Measurements from ENCODE around the gene MRGPRG. TPM values are rescaled to one million over a fixed set of nuclear protein-coding genes. Genes with fewer than 3 reads are reported as not detected.
"Not testable (repeated sequence)": the region's sequence is repeated elsewhere in the genome, so short reads cannot be mapped to it uniquely, and the experiment has no call there.

The MRGPRG gene, protein sequence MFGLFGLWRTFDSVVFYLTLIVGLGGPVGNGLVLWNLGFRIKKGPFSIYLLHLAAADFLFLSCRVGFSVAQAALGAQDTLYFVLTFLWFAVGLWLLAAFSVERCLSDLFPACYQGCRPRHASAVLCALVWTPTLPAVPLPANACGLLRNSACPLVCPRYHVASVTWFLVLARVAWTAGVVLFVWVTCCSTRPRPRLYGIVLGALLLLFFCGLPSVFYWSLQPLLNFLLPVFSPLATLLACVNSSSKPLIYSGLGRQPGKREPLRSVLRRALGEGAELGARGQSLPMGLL
- total RNA-seq = not detected

DNA sequence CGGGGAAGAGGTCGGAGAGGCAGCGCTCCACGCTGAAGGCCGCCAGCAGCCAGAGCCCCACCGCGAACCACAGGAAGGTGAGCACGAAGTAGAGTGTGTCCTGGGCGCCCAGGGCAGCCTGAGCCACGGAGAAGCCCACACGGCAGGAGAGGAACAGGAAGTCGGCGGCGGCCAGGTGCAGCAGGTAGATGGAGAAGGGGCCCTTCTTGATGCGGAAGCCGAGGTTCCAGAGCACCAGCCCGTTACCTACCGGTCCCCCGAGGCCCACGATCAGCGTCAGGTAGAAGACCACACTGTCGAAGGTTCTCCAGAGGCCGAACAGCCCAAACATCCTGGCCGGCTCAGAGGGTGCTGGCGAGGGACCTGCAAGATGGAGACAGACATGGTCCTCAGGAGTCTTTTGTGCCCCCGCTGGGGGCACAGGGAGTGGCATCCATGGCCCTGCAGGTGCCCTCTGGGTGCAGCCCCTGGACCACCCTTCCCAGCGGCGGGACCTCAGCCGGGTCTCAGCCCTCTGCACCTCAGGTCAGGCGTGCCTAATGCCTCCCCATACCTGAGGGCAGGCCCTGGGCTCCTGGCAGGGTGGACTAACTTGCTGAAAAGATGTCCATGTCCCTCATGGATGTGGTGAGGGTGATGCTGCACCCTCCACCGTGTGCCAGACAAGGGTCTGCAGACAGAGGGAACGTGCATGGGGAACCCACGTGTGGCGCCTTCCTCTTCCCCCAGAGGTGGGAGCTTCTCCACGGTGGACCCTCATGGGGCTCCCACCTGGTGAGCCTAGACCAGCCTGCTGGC is at the start of gene MRGPRG:
Gene MRGPRG (minus strand): TSS at position 331 of the 798 bp plus-strand sequence. CDS start 0 bp downstream, at position 331.
- intact Hi-C loops (cut with micrococcal nuclease) = no loop called here
- peaks cover 12% of the 10 kb centered on the region for H3K4me1 Mint-ChIP-seq (ENCODE audit: low read depth)
- peaks cover 10% of the 10 kb centered on the region for H3K27me3 Mint-ChIP-seq (ENCODE audit: low read depth)
- H3K27ac Mint-ChIP-seq = no peak within 1 kb of the TSS
- H3K36me3 Mint-ChIP-seq (ENCODE audit: low read depth) = no peaks in the 10 kb centered on the region
- CTCF ChIA-PET = no interaction called here
- H3K4me3 Mint-ChIP-seq = no peak within 1 kb of the TSS
- no peaks in the 10 kb centered on the region for H3K9me3 Mint-ChIP-seq
- no peak for DNase-seq

DNA sequence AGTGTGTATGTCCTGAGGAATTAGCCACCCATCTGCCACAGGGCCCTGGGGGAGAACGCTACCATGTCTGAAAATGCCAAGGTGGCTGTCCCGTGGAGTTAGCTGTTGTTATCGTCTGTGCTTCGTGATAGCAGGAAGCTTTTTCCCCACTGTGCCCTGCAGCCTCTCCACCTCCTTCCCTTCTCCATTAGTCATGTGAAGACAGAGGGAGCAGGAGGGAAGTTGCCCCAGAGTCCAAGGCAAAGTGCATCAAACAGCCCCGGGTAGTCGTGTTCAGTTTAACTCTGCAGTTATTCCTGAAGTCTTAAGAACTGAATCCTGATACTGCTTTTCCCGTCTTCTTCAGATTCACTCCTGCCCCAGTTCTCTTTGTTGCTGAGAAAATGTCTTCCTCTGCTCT is 43.9 kb upstream of the MRGPRG start:
- DNase-seq; H3K36me3 Mint-ChIP-seq (ENCODE audit: low read depth); CTCF ChIA-PET; H3K4me3 Mint-ChIP-seq; H3K27me3 Mint-ChIP-seq (ENCODE audit: low read depth); intact Hi-C loops (cut with micrococcal nuclease); H3K4me1 Mint-ChIP-seq (ENCODE audit: low read depth); H3K27ac Mint-ChIP-seq; H3K9me3 Mint-ChIP-seq: not testable (repeated sequence)

DNA sequence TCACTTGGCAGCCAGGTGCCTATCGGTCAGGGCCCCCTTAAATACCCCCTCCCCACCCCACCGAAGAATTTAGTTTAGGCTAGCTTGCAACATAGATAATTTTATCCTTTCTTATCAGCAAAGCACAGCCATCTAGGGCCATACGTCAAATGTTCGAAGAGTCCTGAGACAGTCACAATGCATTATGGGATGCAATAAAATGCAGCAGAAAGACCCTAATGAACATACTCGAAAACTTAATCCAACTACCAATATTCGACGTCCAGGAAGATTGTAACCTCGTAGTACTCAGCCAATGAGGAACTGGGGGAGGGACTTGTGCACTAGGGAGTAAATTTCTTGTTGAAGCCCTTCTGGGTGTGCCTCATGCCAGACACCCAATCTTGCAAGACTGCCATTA is 43.2 kb upstream of the MRGPRG start:
- intact Hi-C loops (cut with micrococcal nuclease); H3K9me3 Mint-ChIP-seq; H3K27me3 Mint-ChIP-seq (ENCODE audit: low read depth); H3K27ac Mint-ChIP-seq; DNase-seq; H3K36me3 Mint-ChIP-seq (ENCODE audit: low read depth); CTCF ChIA-PET; H3K4me1 Mint-ChIP-seq (ENCODE audit: low read depth); H3K4me3 Mint-ChIP-seq: not testable (repeated sequence)

DNA sequence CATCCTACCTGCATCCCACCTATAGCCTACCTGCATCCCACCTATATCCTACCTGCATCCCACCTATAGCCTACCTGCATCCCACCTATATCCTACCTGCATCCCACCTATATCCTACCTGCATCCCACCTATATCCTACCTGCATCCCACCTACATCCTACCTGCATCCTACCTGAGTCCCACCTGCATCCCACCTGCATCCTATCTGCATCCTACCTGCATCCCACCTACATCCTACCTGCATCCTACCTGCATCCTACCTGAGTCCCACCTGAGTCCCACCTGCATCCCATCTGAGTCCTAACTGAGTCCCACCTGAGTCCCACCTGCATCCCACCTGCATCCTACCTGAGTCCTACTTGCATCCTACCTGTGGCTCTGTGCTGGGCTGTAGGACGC is 38.9 kb upstream of the MRGPRG start:
- H3K4me3 Mint-ChIP-seq; H3K36me3 Mint-ChIP-seq (ENCODE audit: low read depth); H3K9me3 Mint-ChIP-seq; DNase-seq; intact Hi-C loops (cut with micrococcal nuclease); H3K4me1 Mint-ChIP-seq (ENCODE audit: low read depth); CTCF ChIA-PET; H3K27me3 Mint-ChIP-seq (ENCODE audit: low read depth); H3K27ac Mint-ChIP-seq: not testable (repeated sequence)

DNA sequence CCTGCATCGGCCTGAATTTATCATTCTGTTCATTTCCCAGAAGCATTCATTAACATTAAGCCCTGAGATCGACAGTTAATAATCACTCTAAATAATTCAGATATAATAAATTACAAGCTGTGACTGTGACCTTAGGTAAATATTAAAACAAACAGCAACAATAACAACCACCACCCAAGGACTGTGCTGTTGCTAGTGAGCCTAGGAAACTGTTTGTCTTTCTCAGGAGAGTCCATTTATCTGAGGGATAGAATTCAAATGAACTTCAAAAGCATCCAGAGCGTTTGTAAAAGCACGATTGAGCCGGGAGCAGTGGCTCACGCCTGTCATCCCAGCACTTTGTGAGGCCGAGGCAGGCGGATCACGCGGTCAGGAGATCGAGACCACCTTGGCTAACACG is 36.6 kb upstream of the MRGPRG start:
- CTCF ChIA-PET; H3K4me3 Mint-ChIP-seq; intact Hi-C loops (cut with micrococcal nuclease); H3K9me3 Mint-ChIP-seq; H3K27ac Mint-ChIP-seq; H3K36me3 Mint-ChIP-seq (ENCODE audit: low read depth); H3K27me3 Mint-ChIP-seq (ENCODE audit: low read depth); DNase-seq; H3K4me1 Mint-ChIP-seq (ENCODE audit: low read depth): not testable (repeated sequence)

DNA sequence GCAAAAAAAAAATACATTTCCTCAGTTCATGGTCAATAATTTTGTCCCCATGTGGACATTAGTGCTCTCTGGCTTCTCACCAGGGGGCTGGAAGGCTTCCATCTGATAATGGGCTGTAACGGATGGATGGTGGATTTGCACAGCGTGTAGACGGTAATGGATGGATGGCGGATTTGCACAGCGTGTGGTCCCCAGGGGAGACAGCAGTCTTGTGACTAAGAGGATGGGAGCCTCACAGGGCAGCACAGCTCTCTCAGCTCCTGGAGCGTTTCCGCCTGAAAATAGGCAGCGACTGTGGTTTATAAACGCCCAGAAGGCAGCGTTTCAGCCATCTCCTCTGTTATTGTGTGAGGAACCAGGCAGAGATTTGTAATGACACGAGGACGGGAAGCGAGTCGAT is 36.2 kb upstream of the MRGPRG start:
- H3K4me1 Mint-ChIP-seq (ENCODE audit: low read depth); H3K27ac Mint-ChIP-seq; H3K4me3 Mint-ChIP-seq; H3K27me3 Mint-ChIP-seq (ENCODE audit: low read depth); CTCF ChIA-PET; intact Hi-C loops (cut with micrococcal nuclease); H3K9me3 Mint-ChIP-seq; H3K36me3 Mint-ChIP-seq (ENCODE audit: low read depth); DNase-seq: not testable (repeated sequence)

DNA sequence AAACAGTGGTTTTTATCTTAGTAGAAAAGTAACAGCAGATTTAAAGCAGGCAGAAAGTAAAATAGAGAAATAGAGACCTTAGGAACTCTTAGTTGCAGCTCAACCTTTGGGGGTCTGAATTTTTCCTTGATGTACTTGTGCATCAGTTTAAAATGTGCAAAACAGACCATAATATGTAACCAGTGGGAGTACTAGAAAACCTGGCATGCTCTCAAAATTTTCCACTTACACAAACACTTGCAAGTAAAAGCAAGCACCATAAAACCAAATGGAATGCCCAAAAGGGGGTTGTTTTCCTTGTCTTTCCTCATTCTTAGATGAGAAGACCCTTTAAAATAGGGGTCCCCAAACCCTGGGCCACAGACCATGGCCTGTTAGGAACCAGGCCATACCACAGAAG is 26.5 kb upstream of the MRGPRG start:
- H3K9me3 Mint-ChIP-seq = no peaks in the 10 kb centered on the region
- peaks cover 2% of the 10 kb centered on the region for H3K27me3 Mint-ChIP-seq (ENCODE audit: low read depth)
- H3K27ac Mint-ChIP-seq = no peak overlapping the region
- DNase-seq = no peak
- intact Hi-C loops (cut with micrococcal nuclease) = no loop called here
- CTCF ChIA-PET = no interaction called here
- no peaks in the 10 kb centered on the region for H3K4me1 Mint-ChIP-seq (ENCODE audit: low read depth)
- no peaks in the 10 kb centered on the region for H3K36me3 Mint-ChIP-seq (ENCODE audit: low read depth)
- H3K4me3 Mint-ChIP-seq = no peak overlapping the region

DNA sequence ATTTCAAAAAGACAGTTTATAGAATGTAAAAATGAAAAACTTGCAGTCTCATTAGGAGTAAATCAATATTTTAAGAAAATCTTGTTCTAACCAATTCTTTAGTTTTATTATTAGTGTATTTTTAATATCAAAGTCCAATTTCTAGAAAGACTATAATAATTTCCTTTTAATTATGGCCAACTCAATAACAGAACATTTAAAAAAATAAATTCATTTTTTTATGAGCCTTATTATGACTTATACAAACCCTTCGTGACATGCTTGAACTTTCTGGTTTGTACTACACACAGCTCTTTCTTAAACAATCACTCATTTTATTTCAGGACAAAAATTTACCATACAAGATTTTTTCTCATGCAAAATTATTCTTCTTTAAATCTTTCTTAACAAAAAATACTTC is 25.3 kb upstream of the MRGPRG start:
- intact Hi-C loops (cut with micrococcal nuclease) = no loop called here
- Mint-ChIP-seq H3K9me3 (no peaks in the 10 kb centered on the region), H3K27ac (no peak overlapping the region), H3K36me3 (ENCODE audit: low read depth) (no peaks in the 10 kb centered on the region), H3K27me3 (ENCODE audit: low read depth) (peaks cover 2% of the 10 kb centered on the region), H3K4me1 (ENCODE audit: low read depth) (no peaks in the 10 kb centered on the region), H3K4me3 (no peak overlapping the region)
- DNase-seq = no peak
- CTCF ChIA-PET = no interaction called here

DNA sequence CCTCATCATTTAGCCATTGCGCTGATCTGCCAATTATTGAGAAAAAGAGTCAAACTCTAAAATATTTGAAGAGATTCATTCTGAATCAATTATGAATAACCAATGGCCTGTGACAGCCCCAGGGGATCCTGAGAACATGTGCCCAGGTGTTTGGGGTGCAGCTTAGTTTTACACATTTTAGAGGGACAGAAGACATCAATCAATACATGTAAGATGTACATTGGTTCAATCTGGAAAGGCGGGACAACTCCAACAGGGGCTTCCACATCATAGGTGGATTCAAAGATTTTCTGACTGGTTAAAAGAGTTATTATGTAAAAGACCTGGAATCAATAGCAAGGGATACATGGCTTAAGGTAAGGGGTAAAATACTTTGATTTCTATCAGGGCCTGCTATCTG is 18.5 kb upstream of the MRGPRG start:
- no peaks in the 10 kb centered on the region for H3K36me3 Mint-ChIP-seq (ENCODE audit: low read depth)
- no peaks in the 10 kb centered on the region for H3K27me3 Mint-ChIP-seq (ENCODE audit: low read depth)
- H3K4me1 Mint-ChIP-seq (ENCODE audit: low read depth) = no peaks in the 10 kb centered on the region
- H3K27ac Mint-ChIP-seq = no peak overlapping the region
- no peak for DNase-seq
- intact Hi-C loops (cut with micrococcal nuclease) = no loop called here
- no peak overlapping the region for H3K4me3 Mint-ChIP-seq
- no peaks in the 10 kb centered on the region for H3K9me3 Mint-ChIP-seq
- CTCF ChIA-PET = interaction anchor here (0.6 kb wide), 1 partner anchor 126 kb away, joined by 3 read pairs; no protein-coding TSS in a partner anchor

DNA sequence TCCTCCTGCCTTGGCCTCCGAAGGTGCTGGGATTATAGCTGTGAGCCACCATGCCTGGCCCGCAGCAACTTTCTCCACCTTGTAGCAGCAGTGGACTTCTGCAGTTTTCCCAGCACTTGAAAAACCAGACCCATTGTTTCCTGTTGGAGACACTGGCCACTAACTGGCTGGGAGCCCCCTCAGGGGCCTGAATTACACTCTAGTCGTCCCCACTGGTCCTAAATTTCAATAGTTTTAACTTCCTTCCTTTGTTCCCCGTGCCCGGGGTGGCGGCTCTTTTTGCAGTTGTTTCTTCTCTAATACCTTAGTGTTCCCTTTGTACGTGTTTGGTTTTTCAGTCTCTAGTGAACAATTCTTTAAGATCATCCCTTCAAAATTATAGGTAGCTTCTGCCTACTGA is 16.2 kb upstream of the MRGPRG start:
- H3K9me3 Mint-ChIP-seq = no peaks in the 10 kb centered on the region
- intact Hi-C loops (cut with micrococcal nuclease) = no loop called here
- CTCF ChIA-PET = no interaction called here
- no peak overlapping the region for H3K4me3 Mint-ChIP-seq
- no peaks in the 10 kb centered on the region for H3K36me3 Mint-ChIP-seq (ENCODE audit: low read depth)
- DNase-seq = no peak
- no peaks in the 10 kb centered on the region for H3K4me1 Mint-ChIP-seq (ENCODE audit: low read depth)
- no peak overlapping the region for H3K27ac Mint-ChIP-seq
- H3K27me3 Mint-ChIP-seq (ENCODE audit: low read depth) = no peaks in the 10 kb centered on the region

DNA sequence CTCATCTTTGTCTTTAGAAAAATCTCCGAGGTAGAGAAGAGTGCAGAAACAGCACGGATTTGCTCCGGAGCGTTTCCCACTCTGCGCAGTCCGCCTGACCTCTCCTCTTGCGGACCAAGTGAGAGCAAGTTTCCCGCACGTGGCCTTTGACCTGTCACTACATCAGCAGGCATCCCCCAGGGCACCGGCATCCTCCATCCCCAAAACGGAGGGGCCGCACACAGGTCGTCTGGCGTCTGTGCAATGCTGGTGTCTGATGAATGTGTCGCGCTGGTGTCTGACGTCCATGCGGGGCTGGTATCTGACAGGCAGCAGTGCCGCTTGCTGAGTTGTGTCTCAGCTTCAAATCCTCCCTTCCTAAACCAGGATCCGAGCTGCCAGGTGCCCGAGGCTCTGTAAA is 14.3 kb upstream of the MRGPRG start:
- CTCF ChIA-PET = no interaction called here
- Mint-ChIP-seq H3K4me1 (ENCODE audit: low read depth) (no peaks in the 10 kb centered on the region), H3K27ac (no peak overlapping the region)

DNA sequence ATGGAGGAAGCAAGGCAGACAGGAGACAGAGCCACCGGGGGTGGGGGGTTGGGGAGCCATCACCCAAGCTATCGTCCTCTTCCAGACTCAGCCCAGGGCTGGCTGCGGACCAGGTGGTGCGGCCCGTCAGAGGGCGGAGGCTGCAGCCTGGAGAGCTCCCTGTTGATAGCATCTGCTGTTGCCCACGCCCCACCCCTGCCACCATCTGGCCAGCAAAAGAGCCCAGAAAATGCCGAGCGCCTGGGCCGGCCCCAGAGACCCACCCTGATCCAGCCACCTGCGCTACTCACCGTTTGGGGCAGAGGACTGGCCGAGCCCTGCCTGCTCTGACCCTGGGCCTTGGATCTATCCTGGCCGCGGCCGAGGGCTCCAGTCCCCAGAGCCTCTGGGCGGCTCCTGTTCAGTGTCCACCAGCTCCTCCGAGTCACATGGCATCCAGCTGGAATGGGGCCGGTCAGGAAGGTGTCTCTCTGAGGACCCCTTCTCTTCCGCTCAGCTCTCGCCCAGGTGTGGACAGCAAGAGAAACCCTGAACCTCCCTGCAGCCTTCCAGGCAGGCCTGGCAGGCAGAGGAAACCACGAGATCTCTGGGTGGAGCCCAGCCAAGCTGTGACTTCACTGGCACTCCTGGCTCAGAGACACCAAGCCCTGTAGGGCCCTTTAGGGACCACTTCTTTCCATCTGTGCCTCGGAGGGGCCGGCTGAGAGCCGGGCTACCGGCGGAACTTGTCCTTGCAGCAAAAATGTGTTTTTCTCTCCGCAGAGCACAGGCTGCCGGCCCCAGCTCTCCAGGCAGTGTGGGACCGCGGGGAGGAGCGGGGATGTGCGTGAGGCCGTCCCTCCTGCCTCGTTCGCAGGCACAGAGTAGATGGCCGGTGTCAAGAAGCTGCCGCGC is 13.5 kb upstream of the MRGPRG start, which contains the start of gene MRGPRE:
Gene MRGPRE (minus strand): TSS at position 567 of the 894 bp plus-strand sequence. CDS start 3,618 bp downstream, outside the sequence.
- Mint-ChIP-seq H3K27ac (no peak within 1 kb of the TSS), H3K36me3 (ENCODE audit: low read depth) (no peaks in the 10 kb centered on the region), H3K9me3 (no peaks in the 10 kb centered on the region), H3K27me3 (ENCODE audit: low read depth) (no peaks in the 10 kb centered on the region), H3K4me3 (no peak within 1 kb of the TSS), H3K4me1 (ENCODE audit: low read depth) (no peaks in the 10 kb centered on the region)
- intact Hi-C loops (cut with micrococcal nuclease) = no loop called here
- DNase-seq = no peak
- CTCF ChIA-PET = no interaction called here

More for the DNA sequence above, 14.3 kb upstream of the MRGPRG start:
- Mint-ChIP-seq H3K36me3 (ENCODE audit: low read depth) (no peaks in the 10 kb centered on the region), H3K27me3 (ENCODE audit: low read depth) (no peaks in the 10 kb centered on the region), H3K9me3 (no peaks in the 10 kb centered on the region), H3K4me3 (no peak overlapping the region)
- DNase-seq = no peak
- intact Hi-C loops (cut with micrococcal nuclease) = no loop called here

All from activated naive CD4-positive, alpha-beta T cell treated with anti-CD3 and anti-CD28 coated beads for 36 hours (primary cell).